Liver (tissue), 9 donors: ENCODE measurements around the gene DNAJC25. TPM values are rescaled to one million over a fixed set of nuclear protein-coding genes. Genes with fewer than 3 reads are reported as not detected.

ENCODE experiments used
- DNase-seq: peaks from one replicate; pipeline ENCODE4 v3.0.0-alpha.2; 2017; ENCODE audit warnings: low spot score
- H3K27ac ChIP-seq, 2 donors: one replicate each; pipeline ENCODE4 v1.7.0; 2013; ENCODE audit warnings: inconsistent platforms in 2 of 2, low read length in 2 of 2, control low read depth in 1 of 2, low read depth in 1 of 2, mild to moderate bottlenecking in 1 of 2
- H3K27me3 ChIP-seq, 4 donors: one replicate each; pipeline versions ENCODE4 v1.6.1 to v1.7.0; 2013; ENCODE audit warnings: low read length in 3 of 4, inconsistent platforms in 1 of 4, mild to moderate bottlenecking in 1 of 4, moderate library complexity in 1 of 4; ENCODE audit not compliant: control insufficient read depth in 4 of 4, insufficient read depth in 4 of 4
- H3K36me3 ChIP-seq, 4 donors: one replicate each; pipeline versions ENCODE4 v1.6.1 to v1.7.0; 2013; ENCODE audit warnings: low read length in 3 of 4, mild to moderate bottlenecking in 3 of 4, low read depth in 1 of 4, moderate library complexity in 1 of 4; ENCODE audit not compliant: control insufficient read depth in 4 of 4, insufficient read depth in 3 of 4
- H3K4me1 ChIP-seq, 4 donors: one replicate each; pipeline versions ENCODE4 v1.6.1 to v1.7.0; 2013; ENCODE audit warnings: low read length in 3 of 4, mild to moderate bottlenecking in 3 of 4, moderate library complexity in 1 of 4; ENCODE audit not compliant: control insufficient read depth in 4 of 4, insufficient read depth in 4 of 4
- H3K4me3 ChIP-seq, 3 donors: one replicate each; pipeline versions ENCODE4 v1.6.1 to v1.7.0; 2013; ENCODE audit warnings: low read length in 3 of 3, control low read depth in 1 of 3, low read depth in 1 of 3, mild to moderate bottlenecking in 1 of 3
- H3K9ac ChIP-seq, 2 donors: one replicate each; pipeline ENCODE4 v1.7.0; 2013; ENCODE audit warnings: low read length in 2 of 2, mild to moderate bottlenecking in 2 of 2, moderate library complexity in 2 of 2, control low read depth in 1 of 2, low read depth in 1 of 2
- H3K9me3 ChIP-seq, 4 donors: one replicate each; pipeline versions ENCODE4 v1.6.1 to v1.7.0; 2013; ENCODE audit warnings: low read length in 3 of 4; ENCODE audit not compliant: control insufficient read depth in 4 of 4
- ATF3 ChIP-seq: IDR thresholded peaks from 2 replicates; pipeline ENCODE4 v1.6.1; 2016; ENCODE audit warnings: antibody characterized with exemption
- CTCF ChIP-seq: fragments of 150-350 bp; IDR thresholded peaks from 2 replicates; pipeline ENCODE4 v1.5.1; 2017; ENCODE audit warnings: improper control_type of control experiment, low read depth, low read length; ENCODE audit not compliant: missing input control
- EGR1 ChIP-seq, 2 donors: IDR thresholded peaks; 2 replicates each; pipeline ENCODE4 v1.6.1; 2016 to 2018; ENCODE audit warnings: antibody characterized with exemption in 2 of 2, low read depth in 2 of 2
- FOXA1 ChIP-seq: IDR thresholded peaks from 2 replicates; pipeline ENCODE4 v1.6.1; 2016; ENCODE audit warnings: antibody characterized with exemption
- FOXA2 ChIP-seq: IDR thresholded peaks from 2 replicates; pipeline ENCODE4 v1.6.1; 2016; ENCODE audit warnings: antibody characterized with exemption
- GABPA ChIP-seq, 2 donors: IDR thresholded peaks in 1 of 2; conservative IDR thresholded peaks in 1 of 2; 2 replicates each; pipeline ENCODE4 v1.6.1; 2016; ENCODE audit warnings: antibody characterized with exemption in 2 of 2, mild to moderate bottlenecking in 1 of 2, moderate library complexity in 1 of 2
- HNF4A ChIP-seq, 2 donors: conservative IDR thresholded peaks; 2 replicates each; pipeline ENCODE4 v1.6.1; 2016; ENCODE audit warnings: antibody characterized with exemption in 2 of 2, mild to moderate bottlenecking in 2 of 2
- HNF4G ChIP-seq: IDR thresholded peaks from 2 replicates; pipeline ENCODE4 v1.6.1; 2016; ENCODE audit warnings: antibody characterized with exemption
- JUND ChIP-seq, 2 donors: IDR thresholded peaks; 2 replicates each; pipeline ENCODE4 v1.6.1; 2016; ENCODE audit warnings: antibody characterized with exemption in 2 of 2
- MAX ChIP-seq: IDR thresholded peaks from 2 replicates; pipeline ENCODE4 v1.6.1; 2016; ENCODE audit warnings: antibody characterized with exemption
- NR2F2 ChIP-seq: IDR thresholded peaks from 2 replicates; pipeline ENCODE4 v1.6.1; 2016; ENCODE audit warnings: antibody characterized with exemption
- RAD21 ChIP-seq, 2 donors: IDR thresholded peaks; 2 replicates each; pipeline ENCODE4 v1.6.1; 2016; ENCODE audit warnings: antibody characterized with exemption in 2 of 2, mild to moderate bottlenecking in 2 of 2
- REST ChIP-seq: IDR thresholded peaks from 2 replicates; pipeline ENCODE4 v1.6.1; 2016; ENCODE audit warnings: antibody characterized with exemption, mild to moderate bottlenecking
- RXRA ChIP-seq, 2 donors: IDR thresholded peaks; 2 replicates each; pipeline ENCODE4 v1.6.1; 2017 to 2018; ENCODE audit warnings: antibody characterized with exemption in 2 of 2, mild to moderate bottlenecking in 1 of 2
- SP1 ChIP-seq: IDR thresholded peaks from 2 replicates; pipeline ENCODE4 v1.6.1; 2018; ENCODE audit warnings: antibody characterized with exemption, mild to moderate bottlenecking
- TAF1 ChIP-seq: conservative IDR thresholded peaks from 2 replicates; pipeline ENCODE4 v1.6.1; 2016; ENCODE audit warnings: antibody characterized with exemption, mild to moderate bottlenecking
- YY1 ChIP-seq: IDR thresholded peaks from 2 replicates; pipeline ENCODE4 v1.6.1; 2016; ENCODE audit warnings: antibody characterized with exemption, mild to moderate bottlenecking
- ZBTB33 ChIP-seq: IDR thresholded peaks from 2 replicates; pipeline ENCODE4 v1.6.1; 2016; ENCODE audit warnings: antibody characterized with exemption
- WGBS: extraction: QIAGEN DNeasy Blood & Tissue Kit; methylation state at CpG from one replicate; pipeline ENCODE4 v1.1.7; 2013; 5-methylcytosine and 5-hydroxymethylcytosine counted together
- polyA plus RNA-seq, 2 donors: library from polyadenylated mRNA; stranded (reverse) in 1 of 2; unstranded in 1 of 2; fragments of 200-250 nt in 1 of 2; fragments of >200 nt in 1 of 2; fragmentation: Nextera tagmentation in 1 of 2; extraction: Ambion mirVana in 1 of 2; gene quantifications; one replicate each; pipeline versions ENCODE4 v1.2.1 to v1.2.3, GENCODE V29; 2013 to 2015
- total RNA-seq, 2 donors: library from RNA; depleted of rRNA; stranded (reverse); fragments of >200 nt; gene quantifications; one replicate each; pipeline ENCODE4 v1.2.3, GENCODE V29; 2014
- donor health status: healthy.
- donor health status: healthy.
- donor health status: healthy.
- donor health status: healthy.
- donor health status: healthy.

The DNAJC25 gene
- total and polyA plus RNA-seq, 4 donors: 9.3 to 17.8 (median 15.3) TPM

GRCh38 chr9:111622626-111623025 is 8.5 kb upstream of the DNAJC25 start:
- 46% methylated on average over 3 of the region's 3 CpGs for WGBS
- Histone ChIP-seq H3K9me3 (no peaks in the 10 kb centered on the region), H3K36me3 (no peaks in the 10 kb centered on the region), H3K4me1 (peaks cover 8 to 34% (median 28%) of the 10 kb centered on the region in 4 donors), H3K4me3 (no peak overlapping the region), H3K27me3 (no peaks in the 10 kb centered on the region), H3K9ac (no peak overlapping the region), H3K27ac (peak overlapping the region; percentile 84 to 91)
- no peak for TF ChIP-seq EGR1 (IDR thresholded peaks at IDR 0.05; ENCODE audit: low read depth in 2 of 2)
- TF ChIP-seq GABPA (IDR thresholded peaks at IDR 0.05 in 1 of 2, conservative IDR thresholded peaks at IDR 0.05 in 1 of 2): peak in 1 of 2 donors; percentile 38
- peak; percentile 32 for TF ChIP-seq ZBTB33
- peak; percentile 68 for TF ChIP-seq FOXA2
- no peak for TF ChIP-seq TAF1
- peak; percentile 48 for TF ChIP-seq YY1
- peak; percentile 84 to 92 for TF ChIP-seq HNF4A (conservative IDR thresholded peaks at IDR 0.05)
- TF ChIP-seq HNF4G: no peak
- TF ChIP-seq NR2F2: peak; percentile 46
- TF ChIP-seq SP1: peak; percentile 54
- peak; percentile 99 for TF ChIP-seq JUND (IDR thresholded peaks at IDR 0.05)
- no peak for TF ChIP-seq CTCF
- peak; percentile 43 to 61 for TF ChIP-seq RAD21 (IDR thresholded peaks at IDR 0.05)
- TF ChIP-seq ATF3: peak; percentile 97
- TF ChIP-seq RXRA (IDR thresholded peaks at IDR 0.05): peak; percentile 69 to 78
- TF ChIP-seq MAX: peak; percentile 17
- TF ChIP-seq REST: no peak
- no peak for TF ChIP-seq FOXA1
- DNase-seq: no peak
